GM12878 (cell line): ENCODE results near the gene N4BP2L2. TPM values are rescaled to one million over a fixed set of nuclear protein-coding genes. Genes with fewer than 3 reads are reported as not detected.
A peak's percentile ranks its signal among the peaks of the same experiment; 100 is the strongest.

Source experiments
- DPF2 ChIP-seq: fragments of 450-650 bp; IDR thresholded peaks from 2 replicates; pipeline ENCODE4 v1.6.1; 2017; ENCODE audit warnings: mild to moderate bottlenecking
- EED ChIP-seq: sonication (generic); IDR thresholded peaks from 2 replicates; pipeline ENCODE4 v1.6.1; 2016; ENCODE audit warnings: antibody characterized with exemption, low read depth
- EGR1 ChIP-seq, 2 experiments: IDR thresholded peaks; 1 replicate in 1 of 2; 2 replicates in 1 of 2; pipeline ENCODE4 v1.6.1; 2011 to 2012; ENCODE audit warnings: low read depth in 2 of 2, low read length in 2 of 2, borderline replicate concordance in 1 of 2, mild to moderate bottlenecking in 1 of 2, moderate library complexity in 1 of 2
- ESRRA ChIP-seq: IDR thresholded peaks from 2 replicates; pipeline ENCODE4 v1.6.1; 2012; ENCODE audit warnings: mild to moderate bottlenecking, low read length, improper control_type of control experiment
- LARP7 ChIP-seq: fragments of 450-650 bp; IDR thresholded peaks from 2 replicates; pipeline ENCODE4 v1.6.1; 2017; ENCODE audit warnings: mild to moderate bottlenecking
- MYB ChIP-seq: fragments of 150-350 bp; IDR thresholded peaks from 2 replicates; pipeline ENCODE4 v1.6.1; 2014; ENCODE audit warnings: mild to moderate bottlenecking, low read depth, low read length, borderline replicate concordance
- SIX5 ChIP-seq: IDR thresholded peaks from 2 replicates; pipeline ENCODE4 v1.6.1; 2011; ENCODE audit warnings: mild to moderate bottlenecking, low read depth, low read length, moderate library complexity; ENCODE audit not compliant: severe bottlenecking
- SPI1 ChIP-seq: IDR thresholded peaks from 2 replicates; pipeline ENCODE4 v1.6.1; 2011; ENCODE audit warnings: low read depth, mild to moderate bottlenecking, low read length, moderate library complexity, borderline replicate concordance; ENCODE audit not compliant: insufficient read depth
- SUZ12 ChIP-seq: fragments of 200-600 bp; sonication (generic); IDR thresholded peaks from one replicate; pipeline ENCODE4 v1.6.1; 2018; ENCODE audit warnings: antibody characterized with exemption, mild to moderate bottlenecking; ENCODE audit not compliant: unreplicated experiment
- TAF1 ChIP-seq: IDR thresholded peaks from 2 replicates; pipeline ENCODE4 v1.6.1; 2011; ENCODE audit warnings: mild to moderate bottlenecking, low read depth, low read length, borderline replicate concordance
- TCF12 ChIP-seq: IDR thresholded peaks from 2 replicates; pipeline ENCODE4 v1.6.1; 2011; ENCODE audit warnings: low read depth, mild to moderate bottlenecking, low read length
- ZSCAN29 ChIP-seq: fragments of 450-650 bp; IDR thresholded peaks from 2 replicates; pipeline ENCODE4 v1.6.1; 2017; ENCODE audit warnings: mild to moderate bottlenecking, moderate library complexity
- polyA plus RNA-seq, 11 experiments: library from polyadenylated mRNA; depleted of rRNA in 4 of 11; unstranded in 6 of 11; stranded (reverse) in 5 of 11; fragments of >200 nt; fragmentation: Nextera tagmentation in 4 of 11; fragmentation: Illumina TruSeq in 1 of 11; extraction: Ambion mirVana in 4 of 11; extraction: Trizol in 1 of 11; gene quantifications; 1 replicate in 1 of 11; 2 replicates in 10 of 11; pipeline versions ENCODE4 v1.2.1 to v1.2.3, GENCODE V29; 2011 to 2016; ENCODE audit warnings: inconsistent platforms in 2 of 11, missing spikeins in 2 of 11, low read depth in 1 of 11
- total RNA-seq, 4 experiments: library from RNA; depleted of rRNA in 3 of 4; stranded (reverse); fragments of >200 nt in 3 of 4; fragmentation: Illumina TruSeq in 1 of 4; extraction: Trizol in 1 of 4; gene quantifications; 2 replicates each; pipeline versions ENCODE4 v1.2.1 to v1.2.3, GENCODE V29; 2013 to 2021
- TF ChIP-seq, protein P1 (sequence below): fragments of 450-650 bp; IDR thresholded peaks from 2 replicates; pipeline ENCODE4 v1.6.1; 2018; ENCODE audit warnings: borderline replicate concordance, mild to moderate bottlenecking; ENCODE audit not compliant: partially characterized antibody
- TF ChIP-seq, protein P2 (sequence below): fragments of 450-650 bp; IDR thresholded peaks from 2 replicates; pipeline ENCODE4 v1.6.1; 2017; ENCODE audit warnings: borderline replicate concordance
- TF ChIP-seq, protein P3 (sequence below): fragments of 450-650 bp; IDR thresholded peaks from 2 replicates; pipeline ENCODE4 v1.6.1; 2016; ENCODE audit warnings: mild to moderate bottlenecking

Gene N4BP2L2
- total and polyA plus RNA-seq, 10 of the 15 experiments (the other 5 are each of a cell fraction or from before 2014, with no cell fraction given): 41.7 to 87.1 (median 61.2) TPM

DNA sequence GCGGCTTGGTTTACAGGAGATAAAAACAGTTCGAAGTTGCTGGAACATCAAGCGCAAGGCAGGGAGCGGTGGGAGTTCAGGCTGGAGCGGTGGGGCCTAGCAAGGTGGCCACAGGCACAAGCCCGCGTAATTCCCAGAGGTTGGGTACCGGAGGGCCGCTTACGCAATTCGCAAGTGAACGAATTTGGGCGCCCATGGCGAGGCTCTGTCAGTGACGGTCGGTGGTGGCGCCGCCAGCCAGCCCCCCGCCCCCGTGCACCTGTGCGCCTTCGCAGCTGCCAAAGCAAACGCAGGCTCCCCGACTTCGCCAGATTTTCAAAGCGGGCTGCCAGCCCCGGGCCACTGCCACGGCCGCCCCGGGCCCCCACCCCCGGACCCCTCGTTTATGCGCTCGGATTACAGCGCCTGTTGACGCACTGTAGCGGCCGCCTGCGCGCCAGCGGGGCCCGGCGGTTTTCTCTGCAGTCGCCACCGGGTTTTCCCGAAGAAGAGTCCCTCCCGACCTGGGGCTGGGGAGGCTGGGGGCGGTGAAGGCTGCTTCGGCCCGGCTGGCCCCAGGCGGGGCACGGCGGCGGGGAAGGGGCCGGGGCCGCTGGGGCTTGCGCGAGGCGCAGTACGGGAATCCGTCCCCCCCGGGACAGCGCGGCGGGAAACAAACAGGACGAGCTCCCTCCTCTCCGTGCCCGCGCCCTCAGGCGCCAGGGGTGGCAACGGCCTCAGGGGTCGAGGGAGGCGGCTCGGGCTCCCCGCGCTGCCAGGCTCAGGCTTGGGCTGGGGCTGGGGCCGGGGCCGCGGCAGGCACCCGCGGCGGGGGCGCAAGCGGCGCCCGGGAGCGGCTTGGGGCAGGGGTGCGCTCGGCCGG is 111.4 kb downstream of the N4BP2L2 start (continued):
- TF ChIP-seq, protein P1, sequence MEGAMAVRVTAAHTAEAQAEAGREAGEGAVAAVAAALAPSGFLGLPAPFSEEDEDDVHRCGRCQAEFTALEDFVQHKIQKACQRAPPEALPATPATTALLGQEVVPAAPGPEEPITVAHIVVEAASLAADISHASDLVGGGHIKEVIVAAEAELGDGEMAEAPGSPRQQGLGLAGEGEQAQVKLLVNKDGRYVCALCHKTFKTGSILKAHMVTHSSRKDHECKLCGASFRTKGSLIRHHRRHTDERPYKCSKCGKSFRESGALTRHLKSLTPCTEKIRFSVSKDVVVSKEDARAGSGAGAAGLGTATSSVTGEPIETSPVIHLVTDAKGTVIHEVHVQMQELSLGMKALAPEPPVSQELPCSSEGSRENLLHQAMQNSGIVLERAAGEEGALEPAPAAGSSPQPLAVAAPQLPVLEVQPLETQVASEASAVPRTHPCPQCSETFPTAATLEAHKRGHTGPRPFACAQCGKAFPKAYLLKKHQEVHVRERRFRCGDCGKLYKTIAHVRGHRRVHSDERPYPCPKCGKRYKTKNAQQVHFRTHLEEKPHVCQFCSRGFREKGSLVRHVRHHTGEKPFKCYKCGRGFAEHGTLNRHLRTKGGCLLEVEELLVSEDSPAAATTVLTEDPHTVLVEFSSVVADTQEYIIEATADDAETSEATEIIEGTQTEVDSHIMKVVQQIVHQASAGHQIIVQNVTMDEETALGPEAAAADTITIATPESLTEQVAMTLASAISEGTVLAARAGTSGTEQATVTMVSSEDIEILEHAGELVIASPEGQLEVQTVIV: no peak
- TF ChIP-seq SPI1: no peak
- 0 out of 2 replicates have a peak, but pooled peaks have one; percentile 1 for TF ChIP-seq EED
- no peak for TF ChIP-seq SIX5
- peak in 1 of 2 experiments; percentile 73; a peak in 1 of 3 replicates for TF ChIP-seq EGR1 (IDR thresholded peaks at IDR 0.05; ENCODE audit: borderline replicate concordance in 1 of 2, low read depth in 2 of 2, low read length in 2 of 2)
- peak; percentile 15; the same call in 1 of the 2 replicates for TF ChIP-seq DPF2
- TF ChIP-seq, protein P2, sequence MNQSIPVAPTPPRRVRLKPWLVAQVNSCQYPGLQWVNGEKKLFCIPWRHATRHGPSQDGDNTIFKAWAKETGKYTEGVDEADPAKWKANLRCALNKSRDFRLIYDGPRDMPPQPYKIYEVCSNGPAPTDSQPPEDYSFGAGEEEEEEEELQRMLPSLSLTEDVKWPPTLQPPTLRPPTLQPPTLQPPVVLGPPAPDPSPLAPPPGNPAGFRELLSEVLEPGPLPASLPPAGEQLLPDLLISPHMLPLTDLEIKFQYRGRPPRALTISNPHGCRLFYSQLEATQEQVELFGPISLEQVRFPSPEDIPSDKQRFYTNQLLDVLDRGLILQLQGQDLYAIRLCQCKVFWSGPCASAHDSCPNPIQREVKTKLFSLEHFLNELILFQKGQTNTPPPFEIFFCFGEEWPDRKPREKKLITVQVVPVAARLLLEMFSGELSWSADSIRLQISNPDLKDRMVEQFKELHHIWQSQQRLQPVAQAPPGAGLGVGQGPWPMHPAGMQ: no peak
- TF ChIP-seq TCF12: peak; percentile 81
- TF ChIP-seq ESRRA: no peak
- TF ChIP-seq MYB: no peak
- no peak for TF ChIP-seq LARP7
- TF ChIP-seq TAF1: no peak
- TF ChIP-seq SUZ12: no peak
- TF ChIP-seq, protein P3, sequence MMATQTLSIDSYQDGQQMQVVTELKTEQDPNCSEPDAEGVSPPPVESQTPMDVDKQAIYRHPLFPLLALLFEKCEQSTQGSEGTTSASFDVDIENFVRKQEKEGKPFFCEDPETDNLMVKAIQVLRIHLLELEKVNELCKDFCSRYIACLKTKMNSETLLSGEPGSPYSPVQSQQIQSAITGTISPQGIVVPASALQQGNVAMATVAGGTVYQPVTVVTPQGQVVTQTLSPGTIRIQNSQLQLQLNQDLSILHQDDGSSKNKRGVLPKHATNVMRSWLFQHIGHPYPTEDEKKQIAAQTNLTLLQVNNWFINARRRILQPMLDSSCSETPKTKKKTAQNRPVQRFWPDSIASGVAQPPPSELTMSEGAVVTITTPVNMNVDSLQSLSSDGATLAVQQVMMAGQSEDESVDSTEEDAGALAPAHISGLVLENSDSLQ: no peak
- no peak for TF ChIP-seq ZSCAN29
